ENCODE data around the gene RSRC1. TPM values are rescaled to one million over a fixed set of nuclear protein-coding genes. Genes with fewer than 3 reads are reported as not detected.

Gene RSRC1
- total and polyA plus RNA-seq, 2 of the 8 experiments (the other 6 are each of a cell fraction or from before 2014, with no cell fraction given), result 2.0 to 27.9 TPM

GRCh38 chr3:158127250-158128219 is 17.6 kb downstream of the RSRC1 start:
- Histone ChIP-seq H3K36me3 (ENCODE audit: control insufficient read depth in 2 of 4, insufficient read depth in 4 of 4, low read length in 3 of 4) (no peaks in the 10 kb centered on the region; a peak in 2 of 8 replicates), H3K4ac (replicated peaks; ENCODE audit: insufficient read length, low read depth, low read length) (no peak overlapping the region), H3K27ac (ENCODE audit: low read depth, low read length) (no peak overlapping the region), H3K79me2 (ENCODE audit: control insufficient read depth in 1 of 2, insufficient read depth in 2 of 2, low read length in 2 of 2) (no peaks in the 10 kb centered on the region), H2AK5ac (ENCODE audit: low read depth, low read length) (no peak overlapping the region), H2BK12ac (ENCODE audit: low read depth, low read length) (no peak overlapping the region), H4K5ac (ENCODE audit: insufficient read length, low read depth, low read length) (no peak overlapping the region), H3K18ac (ENCODE audit: extremely low read depth, low read length) (no peak overlapping the region), H2AFZ (ENCODE audit: low read length) (no peak overlapping the region), H3K9ac (replicated peaks in 1 of 4; ENCODE audit: extremely low read depth in 1 of 4, low read depth in 3 of 4, low read length in 3 of 4) (no peak overlapping the region), H3K56ac (replicated peaks; ENCODE audit: insufficient read length, low read depth, low read length) (no peak overlapping the region), H2BK120ac (replicated peaks; ENCODE audit: low read depth, low read length) (no peak overlapping the region), H4K91ac (replicated peaks; ENCODE audit: insufficient read length, low read length) (no peak overlapping the region), H3K9me3 (ENCODE audit: insufficient read depth in 2 of 2, low read depth in 1 of 2, low read length in 1 of 2) (no peaks in the 10 kb centered on the region), H2BK5ac (ENCODE audit: low read depth, low read length) (no peak overlapping the region), H3K23ac (ENCODE audit: insufficient read length) (no peak overlapping the region), H3K14ac (ENCODE audit: insufficient read length) (no peak overlapping the region), H4K20me1 (replicated peaks in 1 of 2; ENCODE audit: control insufficient read depth in 1 of 2, insufficient read depth in 2 of 2, low read length in 2 of 2) (no peaks in the 10 kb centered on the region), H3K23me2 (ENCODE audit: low read depth, low read length) (no peaks in the 10 kb centered on the region), H3K4me1 (replicated peaks in 1 of 4; ENCODE audit: control insufficient read depth in 3 of 4, insufficient read depth in 4 of 4, low read length in 3 of 4) (peaks cover 0 to 4% (median 0%) of the 10 kb centered on the region in 4 experiments; a peak in 1 of 7 replicates), H3K79me1 (ENCODE audit: low read depth, low read length) (no peaks in the 10 kb centered on the region; the same call in 1 of the 2 replicates), H2BK15ac (ENCODE audit: low read length) (no peak overlapping the region), H3K27me3 (replicated peaks in 1 of 4; ENCODE audit: control insufficient read depth in 3 of 4, extremely low read depth in 1 of 4, insufficient read depth in 3 of 4, low read length in 3 of 4) (no peaks in the 10 kb centered on the region), H3K4me3 (ENCODE audit: extremely low read depth in 1 of 4, insufficient read depth in 2 of 4, low read depth in 3 of 4, low read length in 4 of 4) (no peak overlapping the region), H3K4me2 (ENCODE audit: insufficient read depth in 1 of 2, low read depth in 2 of 2, low read length in 2 of 2) (no peak overlapping the region), H4K8ac (ENCODE audit: extremely low read depth, insufficient read depth, low read length) (no peak overlapping the region), H2BK20ac (ENCODE audit: low read length) (no peak overlapping the region)
- TF ChIP-seq BACH1 (IDR thresholded peaks at IDR 0.05; ENCODE audit: low read length), result 0 out of 2 replicates have a peak, but pooled peaks have one; percentile 36
- TF ChIP-seq MAFK (IDR thresholded peaks at IDR 0.05; ENCODE audit: low read depth, low read length), result peak; percentile 57; the same call in 1 of the 2 replicates
- TF ChIP-seq SP2 (IDR thresholded peaks at IDR 0.05; ENCODE audit: low read length), result no peak
- DNase-seq (ENCODE audit: low read depth in 1 of 2, low spot score in 2 of 2) (no peak), FAIRE-seq (no peak)
- ChIA-PET CTCF (ENCODE audit: partially characterized antibody) (interaction anchor here (1.3 kb wide), 2 partner anchors 10 to 307 kb away, joined by 4 read pairs; no protein-coding TSS in a partner anchor), POLR2A (ENCODE audit: partially characterized antibody) (interaction anchor here (1.6 kb wide), 1 partner anchor 18 kb away, joined by 4 read pairs; the partner anchor contains the start of gene RSRC1)
- 82% methylated on average over 3 of the region's 3 CpGs; no CpG with 5 or more reads in 1 of the 2 experiments for WGBS, 2 experiments (ENCODE audit: extremely low coverage in 1 of 2, insufficient coverage in 1 of 2, insufficient read length in 1 of 2, insufficient replicate concordance in 2 of 2, low coverage in 1 of 2, low lambda C conversion rate in 2 of 2, missing lambda C conversion rate in 1 of 2)

Measured in H1 (cell line).